Endothelial cell of hepatic sinusoid (primary cell): ENCODE results near the gene SV2A.
"Not testable (repeated sequence)": the region's sequence is repeated elsewhere in the genome, so short reads cannot be mapped to it uniquely, and the experiment has no call there.

Source experiments
- in situ Hi-C: cut with HindIII; loops from 2 replicates; pipeline ENCODE4 v1.10.0; 2017; ENCODE audit warnings: low sequenced_read_pairs

The SV2A gene

DNA sequence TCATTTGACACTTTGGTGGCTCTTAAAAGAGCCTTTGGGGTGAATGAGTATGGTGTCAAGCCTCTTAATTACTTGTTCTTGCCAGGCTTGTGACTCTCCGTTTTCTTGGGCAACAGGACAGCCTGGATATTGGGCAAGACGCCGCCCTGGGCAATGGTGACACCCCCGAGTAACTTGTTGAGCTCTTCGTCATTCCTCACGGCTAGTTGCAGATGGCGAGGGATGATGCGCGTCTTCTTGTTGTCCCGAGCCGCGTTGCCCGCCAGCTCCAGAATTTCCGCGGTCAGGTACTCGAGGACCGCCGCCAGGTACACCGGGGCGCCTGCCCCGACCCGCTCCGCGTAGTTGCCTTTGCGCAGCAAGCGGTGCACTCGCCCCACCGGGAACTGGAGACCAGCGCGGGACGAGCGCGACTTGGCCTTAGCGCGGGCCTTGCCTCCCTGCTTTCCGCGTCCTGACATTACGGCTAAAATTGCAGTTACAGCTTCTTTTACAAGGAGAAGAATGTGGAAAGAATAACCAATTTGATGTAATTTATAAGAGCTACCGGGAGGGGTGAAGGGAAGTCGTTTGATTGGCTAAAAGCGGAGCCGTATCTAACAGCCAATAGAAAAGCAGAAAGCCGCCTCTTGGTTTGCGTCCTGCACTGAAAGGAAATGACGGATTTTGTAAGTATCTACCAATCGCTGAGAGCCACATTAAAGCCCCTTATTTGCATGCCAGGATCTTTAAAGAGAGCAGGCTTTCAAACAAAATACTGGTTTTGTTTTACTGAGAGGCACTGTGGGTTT, 30.0 kb downstream of the SV2A start:
- in situ Hi-C loops, result no loop called here

DNA sequence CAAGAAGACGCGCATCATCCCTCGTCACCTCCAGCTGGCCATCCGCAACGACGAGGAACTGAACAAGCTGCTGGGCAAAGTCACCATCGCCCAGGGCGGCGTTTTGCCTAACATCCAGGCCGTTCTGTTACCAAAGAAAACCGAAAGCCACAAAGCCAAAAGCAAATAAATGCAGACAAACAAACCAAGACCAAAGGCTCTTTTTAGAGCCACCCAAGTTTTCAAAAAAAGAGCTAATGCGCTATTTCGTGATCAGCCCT, 30.5 kb downstream of the SV2A start:
- in situ Hi-C loops, result not testable (repeated sequence)

DNA sequence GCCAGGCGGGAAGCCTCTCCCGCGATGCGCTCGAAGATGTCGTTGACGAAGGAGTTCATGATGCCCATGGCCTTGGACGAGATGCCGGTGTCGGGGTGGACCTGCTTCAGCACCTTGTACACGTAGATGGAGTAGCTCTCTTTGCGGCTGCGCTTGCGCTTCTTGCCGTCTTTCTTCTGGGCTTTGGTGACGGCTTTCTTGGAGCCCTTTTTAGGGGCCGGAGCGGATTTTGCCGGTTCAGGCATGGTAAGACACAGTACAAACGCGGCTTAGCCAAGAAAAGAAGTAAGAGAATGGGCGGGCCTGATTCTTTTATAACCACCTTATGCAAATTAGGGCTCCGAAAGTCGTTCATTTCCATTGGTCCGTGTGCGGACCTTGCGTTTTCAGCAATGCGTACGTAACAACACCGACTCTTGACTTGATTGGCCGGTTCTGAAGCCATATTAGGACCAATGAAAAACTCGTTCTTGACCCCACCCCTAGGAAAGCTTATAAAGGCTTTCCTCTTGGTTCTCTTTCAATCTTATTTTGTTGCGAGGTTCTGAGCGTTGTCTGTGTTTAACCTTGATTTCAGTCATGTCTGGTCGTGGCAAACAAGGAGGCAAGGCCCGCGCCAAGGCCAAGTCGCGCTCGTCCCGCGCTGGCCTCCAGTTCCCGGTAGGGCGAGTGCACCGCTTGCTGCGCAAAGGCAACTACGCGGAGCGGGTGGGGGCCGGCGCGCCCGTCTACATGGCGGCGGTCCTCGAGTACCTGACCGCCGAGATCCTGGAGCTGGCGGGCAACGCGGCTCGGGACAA, 31.0 kb downstream of the SV2A start:
- in situ Hi-C loops, result no loop called here

GRCh38 chr1:149886121-149886395, 31.6 kb downstream of the SV2A start:
- in situ Hi-C loops, result not testable (repeated sequence)

DNA sequence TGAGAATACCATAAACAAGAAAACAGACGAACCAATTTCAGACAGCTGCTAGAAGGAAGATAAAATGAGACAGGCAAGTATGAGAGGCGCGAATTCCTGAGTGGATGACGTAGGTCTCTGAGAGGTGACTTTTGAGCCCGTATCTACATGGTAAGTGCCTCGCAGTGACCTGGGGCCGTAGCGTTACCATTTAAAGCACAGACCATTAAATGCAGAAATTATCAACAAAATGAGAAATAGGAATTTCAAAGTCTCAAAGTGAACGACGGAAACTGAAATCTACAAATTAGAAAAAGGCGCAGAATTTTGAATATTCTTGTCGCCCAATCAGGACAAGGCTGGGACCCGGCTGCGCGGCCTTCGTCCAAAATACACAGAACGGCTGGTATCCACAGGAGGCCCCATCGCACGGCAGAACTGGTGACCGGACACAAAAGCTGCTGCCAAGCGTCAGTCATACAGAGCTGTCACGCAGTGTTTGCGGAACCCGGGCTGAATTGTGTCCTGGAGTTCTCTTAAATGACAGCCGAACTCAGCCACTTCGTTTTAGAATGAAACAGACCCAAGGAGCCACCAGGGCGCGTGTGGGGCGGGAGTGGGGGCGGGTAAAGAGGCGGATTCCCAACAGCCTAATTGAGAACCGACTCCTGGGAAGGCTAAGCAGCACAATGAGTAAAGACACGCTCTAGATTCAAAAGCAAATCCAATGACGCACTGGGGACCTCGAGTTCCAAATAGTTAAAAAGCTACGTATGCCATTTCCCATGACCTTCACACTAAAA, 32.1 kb downstream of the SV2A start:
- in situ Hi-C loops, result no loop called here

- in situ Hi-C loops, result no loop called here
These were observed 33.0 kb downstream of the SV2A start for GRCh38 chr1:149884433-149885338.

GRCh38 chr1:149883598-149884247, 33.9 kb downstream of the SV2A start:
- in situ Hi-C loops, result no loop called here

- in situ Hi-C loops, result no loop called here
These were observed 35.8 kb downstream of the SV2A start for GRCh38 chr1:149881876-149882275.

- in situ Hi-C loops, result no loop called here
These were observed 38.1 kb downstream of the SV2A start for GRCh38 chr1:149879556-149879955.

DNA sequence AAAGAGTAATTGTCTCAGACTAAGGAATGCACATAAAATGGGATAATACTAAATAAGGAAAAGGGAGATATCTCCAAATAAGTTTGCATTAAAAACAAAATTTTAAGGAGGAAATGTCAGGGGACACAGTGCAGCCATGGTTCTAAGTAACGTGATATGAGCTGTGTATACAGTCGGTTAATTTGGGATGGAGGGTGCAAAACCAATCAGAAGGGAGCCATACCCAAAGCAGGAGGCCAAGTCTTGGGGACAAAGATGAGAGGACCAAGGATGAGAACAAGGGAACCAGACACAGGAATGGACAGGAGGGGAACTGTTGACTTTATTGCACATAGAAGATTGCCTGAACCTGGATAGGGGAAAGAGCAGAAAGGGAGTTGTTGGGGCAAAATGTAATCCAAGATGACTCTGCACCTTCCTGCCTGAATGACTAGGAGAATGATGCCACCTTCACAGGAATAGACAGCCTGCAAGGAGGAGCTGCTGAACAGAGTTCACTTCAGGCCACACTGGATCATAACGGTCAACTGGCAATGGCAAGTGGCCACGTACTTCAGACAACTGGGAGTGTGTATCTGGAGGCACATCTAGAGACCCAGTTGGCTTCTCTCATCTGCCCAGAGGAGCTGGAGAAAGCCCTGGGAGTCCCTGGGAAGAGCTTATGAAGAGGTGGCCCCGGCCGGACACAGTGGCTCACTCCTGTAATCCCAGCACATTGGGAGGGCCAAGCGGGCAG, 40.3 kb downstream of the SV2A start:
- in situ Hi-C loops, result no loop called here

DNA sequence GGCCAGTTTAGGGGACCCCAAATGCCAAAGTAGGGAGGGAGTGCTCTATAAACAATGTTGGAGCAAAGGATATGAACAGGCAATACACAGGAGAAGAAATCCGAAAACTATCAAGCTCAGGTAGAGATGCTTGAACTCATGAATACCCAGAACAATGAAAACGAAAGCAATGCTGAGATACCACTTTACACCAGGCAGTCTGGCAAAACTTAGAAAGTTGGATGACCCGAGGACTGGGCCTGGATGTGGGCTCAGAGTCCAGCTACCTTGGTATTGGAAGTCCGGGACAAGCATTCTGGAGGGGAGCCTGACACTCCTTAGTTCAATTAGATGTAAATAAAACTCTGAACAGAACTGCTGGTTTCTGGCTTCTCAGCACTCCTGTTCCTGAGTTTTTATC, 44.6 kb downstream of the SV2A start:
- in situ Hi-C loops, result not testable (repeated sequence)

DNA sequence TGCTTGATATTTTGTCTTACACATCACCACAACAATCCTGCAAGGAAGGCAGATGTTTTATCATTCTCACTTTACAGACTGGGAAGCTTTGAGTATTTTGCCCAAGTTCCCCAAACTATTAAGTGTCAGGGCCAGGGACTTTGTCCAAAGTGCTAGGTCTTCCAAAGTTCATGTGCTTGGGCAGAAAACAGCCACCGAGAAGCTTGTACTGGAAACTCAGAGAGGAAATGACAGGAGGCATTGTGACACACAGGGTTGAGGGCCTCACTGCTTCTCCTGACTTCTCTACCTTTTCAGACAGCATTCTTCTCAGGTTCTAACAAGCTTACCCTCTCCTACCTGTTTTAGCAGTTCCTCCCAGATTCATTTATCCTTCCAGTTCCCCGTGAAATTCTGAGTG, 50.8 kb downstream of the SV2A start:
- in situ Hi-C loops, result not testable (repeated sequence)

- in situ Hi-C loops, result not testable (repeated sequence)
These were observed 56.1 kb downstream of the SV2A start for GRCh38 chr1:149861497-149862054.

DNA sequence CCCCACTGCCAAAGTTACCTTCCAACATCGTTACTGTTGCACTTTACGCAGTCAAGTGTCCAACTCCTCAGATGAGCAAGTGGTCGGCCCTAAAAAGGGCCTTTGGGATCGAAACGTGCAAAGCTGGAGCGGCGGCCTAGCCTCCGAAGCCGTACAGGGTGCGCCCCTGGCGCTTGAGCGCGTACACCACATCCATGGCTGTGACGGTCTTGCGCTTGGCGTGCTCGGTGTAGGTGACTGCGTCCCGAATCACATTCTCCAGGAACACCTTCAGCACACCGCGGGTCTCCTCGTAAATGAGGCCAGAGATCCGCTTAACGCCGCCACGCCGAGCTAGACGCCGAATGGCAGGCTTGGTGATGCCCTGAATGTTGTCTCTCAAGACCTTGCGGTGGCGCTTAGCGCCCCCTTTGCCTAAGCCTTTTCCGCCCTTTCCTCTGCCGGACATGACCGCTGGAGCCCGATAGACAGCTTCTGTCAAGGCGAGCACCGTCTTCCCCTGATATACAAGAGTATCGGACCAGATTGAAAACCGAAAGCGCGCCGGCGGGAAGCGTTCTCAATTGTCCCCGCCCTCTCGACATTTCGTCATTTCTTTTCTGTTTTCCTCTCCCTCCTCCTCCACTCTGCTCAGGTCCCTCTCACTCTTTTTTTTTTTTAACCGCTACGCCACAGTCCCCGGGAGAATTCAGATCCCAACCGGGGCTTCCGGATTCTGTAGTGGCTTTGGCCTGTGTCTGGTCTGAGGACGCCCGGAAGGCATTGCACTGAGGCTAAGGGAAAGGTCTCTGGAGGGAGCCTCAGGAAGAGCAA, 56.8 kb downstream of the SV2A start:
- in situ Hi-C loops, result not testable (repeated sequence)

DNA sequence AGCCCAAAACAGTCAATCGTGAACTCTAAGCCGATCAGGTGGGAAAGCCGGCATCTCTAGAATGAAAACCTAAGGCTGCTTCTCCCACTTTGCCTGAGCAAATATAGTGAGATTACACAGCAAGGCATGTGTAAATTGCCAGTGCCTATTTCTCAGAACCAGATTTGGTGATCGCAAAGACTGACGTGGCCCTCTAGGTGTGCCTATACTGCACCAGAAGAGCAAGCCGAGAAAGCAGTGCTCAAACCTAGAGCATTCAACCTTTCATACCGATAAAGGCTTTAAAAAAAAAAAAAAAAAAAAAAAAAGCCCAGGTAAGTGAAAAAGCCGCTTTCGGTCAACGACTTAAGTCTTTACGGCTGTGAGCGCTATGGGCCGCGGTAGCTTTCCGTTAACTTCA, 57.4 kb downstream of the SV2A start:
- in situ Hi-C loops, result not testable (repeated sequence)
